Neural cell (in vitro differentiated cells): Measurements from ENCODE around the gene IL11RA. TPM values are rescaled to one million over a fixed set of nuclear protein-coding genes. Genes with fewer than 3 reads are reported as not detected.

ENCODE experiments used
- H2AFZ ChIP-seq: fragments of 200-600, 300-800 bp; sonication (generic), shearing (Covaris generic); 2 replicates; pipeline ENCODE4 v1.6.0; 2014; ENCODE audit warnings: low read depth, mild to moderate bottlenecking, antibody characterized with exemption, low read length, moderate library complexity
- H3F3A ChIP-seq: fragments of 200-600 bp; shearing (Covaris generic); 2 replicates; pipeline ENCODE4 v1.6.1; 2016; ENCODE audit warnings: mild to moderate bottlenecking, moderate library complexity, mixed read lengths, antibody characterized with exemption, low read length; ENCODE audit not compliant: insufficient read depth, poor library complexity, severe bottlenecking
- H3K27ac ChIP-seq: fragments of 200-600, 300-800 bp; sonication (generic), shearing (Covaris generic); 2 replicates; pipeline ENCODE4 v1.5.1; 2014; ENCODE audit warnings: mild to moderate bottlenecking, low read length, moderate library complexity
- H3K27me3 ChIP-seq: fragments of 300-800, 200-600 bp; sonication (generic), shearing (Covaris generic); 2 replicates; pipeline ENCODE4 v1.6.0; 2014; ENCODE audit warnings: mild to moderate bottlenecking, low read depth, low read length, moderate library complexity; ENCODE audit not compliant: insufficient read depth
- H3K36me3 ChIP-seq: fragments of 300-800, 200-600 bp; sonication (generic), shearing (Covaris generic); 2 replicates; pipeline ENCODE4 v1.5.1; 2014; ENCODE audit warnings: mild to moderate bottlenecking, antibody characterized with exemption, low read length, moderate library complexity; ENCODE audit not compliant: insufficient read depth
- H3K4me2 ChIP-seq: fragments of 300-800, 200-600 bp; sonication (generic), shearing (Covaris generic); 2 replicates; pipeline ENCODE4 v1.6.0; 2014; ENCODE audit warnings: mild to moderate bottlenecking, low read length
- H3K4me3 ChIP-seq: fragments of 300-800, 200-600 bp; sonication (generic), shearing (Covaris generic); 2 replicates; pipeline ENCODE4 v1.5.1; 2014; ENCODE audit warnings: mild to moderate bottlenecking, low read length, moderate library complexity
- H3K79me2 ChIP-seq: fragments of 200-600 bp; shearing (Covaris generic); replicated peaks from 2 replicates; pipeline ENCODE4 v1.6.0; 2014; ENCODE audit warnings: mild to moderate bottlenecking, low read length, moderate library complexity; ENCODE audit not compliant: insufficient read depth
- H3K9ac ChIP-seq: fragments of 300-800, 200-600 bp; sonication (generic), shearing (Covaris generic); 2 replicates; pipeline ENCODE4 v1.6.1; 2016; ENCODE audit warnings: mild to moderate bottlenecking, low read length, mixed read lengths
- H3K9me2 ChIP-seq: fragments of 200-600 bp; shearing (Covaris generic); 2 replicates; pipeline ENCODE4 v1.6.1; 2016; ENCODE audit warnings: mild to moderate bottlenecking, low read length, mixed read lengths; ENCODE audit not compliant: insufficient read depth
- H3K9me3 ChIP-seq: fragments of 200-600, 300-800 bp; sonication (generic), shearing (Covaris generic); 2 replicates; pipeline ENCODE4 v1.6.1; 2016; ENCODE audit warnings: mild to moderate bottlenecking, mixed run types, low read length, moderate library complexity, mixed read lengths
- H4K20me1 ChIP-seq: fragments of 200-600 bp; shearing (Covaris generic); 2 replicates; pipeline ENCODE4 v1.6.1; 2016; ENCODE audit warnings: mild to moderate bottlenecking, mixed run types; ENCODE audit not compliant: insufficient read depth
- EP300 ChIP-seq: fragments of 450-650 bp; conservative IDR thresholded peaks from 2 replicates; pipeline ENCODE4 v1.6.1; 2014; ENCODE audit warnings: antibody characterized with exemption, mild to moderate bottlenecking, moderate library complexity; ENCODE audit not compliant: poor library complexity, severe bottlenecking
- EZH2 ChIP-seq: fragments of 200-600, 300-800 bp; shearing (Covaris generic), sonication (generic); IDR thresholded peaks from 2 replicates; pipeline ENCODE4 v1.6.1; 2014; ENCODE audit warnings: antibody characterized with exemption, low read length, borderline replicate concordance, mild to moderate bottlenecking; ENCODE audit not compliant: insufficient read depth, poor library complexity, severe bottlenecking
- MXI1 ChIP-seq: fragments of 450-650 bp; conservative IDR thresholded peaks from 2 replicates; pipeline ENCODE4 v1.6.1; 2014; ENCODE audit warnings: antibody characterized with exemption, mild to moderate bottlenecking; ENCODE audit not compliant: poor library complexity, severe bottlenecking
- POLR2AphosphoS5 ChIP-seq: IDR thresholded peaks from 2 replicates; pipeline ENCODE4 v1.6.1; 2012
- RAD21 ChIP-seq: fragments of 450-650 bp; conservative IDR thresholded peaks from 2 replicates; pipeline ENCODE4 v1.6.1; 2014; ENCODE audit warnings: antibody characterized with exemption, mild to moderate bottlenecking, moderate library complexity
- SMC3 ChIP-seq: fragments of 450-650 bp; conservative IDR thresholded peaks from 2 replicates; pipeline ENCODE4 v1.6.1; 2014; ENCODE audit warnings: antibody characterized with exemption, mild to moderate bottlenecking, moderate library complexity; ENCODE audit not compliant: poor library complexity
- TAF1 ChIP-seq: IDR thresholded peaks from 2 replicates; pipeline ENCODE4 v1.6.1; 2012; ENCODE audit warnings: low read depth
- polyA plus RNA-seq: library from polyadenylated mRNA; depleted of rRNA; stranded (reverse); fragments of >200 nt; gene quantifications from 2 replicates; pipeline ENCODE4 v1.2.3, GENCODE V29; 2014
- TF ChIP-seq, protein P1 (sequence below): fragments of 450-650 bp; IDR thresholded peaks from 2 replicates; pipeline ENCODE4 v1.5.1; 2014; ENCODE audit warnings: antibody characterized with exemption, mild to moderate bottlenecking, moderate library complexity; ENCODE audit not compliant: poor library complexity, severe bottlenecking
- TF ChIP-seq, protein P2 (sequence below): IDR thresholded peaks from 2 replicates; pipeline ENCODE4 v1.6.1; 2012; ENCODE audit warnings: borderline replicate concordance

IL11RA gene
- polyA plus RNA-seq, 1 donor from 2014 or later = 59.1 TPM

DNA sequence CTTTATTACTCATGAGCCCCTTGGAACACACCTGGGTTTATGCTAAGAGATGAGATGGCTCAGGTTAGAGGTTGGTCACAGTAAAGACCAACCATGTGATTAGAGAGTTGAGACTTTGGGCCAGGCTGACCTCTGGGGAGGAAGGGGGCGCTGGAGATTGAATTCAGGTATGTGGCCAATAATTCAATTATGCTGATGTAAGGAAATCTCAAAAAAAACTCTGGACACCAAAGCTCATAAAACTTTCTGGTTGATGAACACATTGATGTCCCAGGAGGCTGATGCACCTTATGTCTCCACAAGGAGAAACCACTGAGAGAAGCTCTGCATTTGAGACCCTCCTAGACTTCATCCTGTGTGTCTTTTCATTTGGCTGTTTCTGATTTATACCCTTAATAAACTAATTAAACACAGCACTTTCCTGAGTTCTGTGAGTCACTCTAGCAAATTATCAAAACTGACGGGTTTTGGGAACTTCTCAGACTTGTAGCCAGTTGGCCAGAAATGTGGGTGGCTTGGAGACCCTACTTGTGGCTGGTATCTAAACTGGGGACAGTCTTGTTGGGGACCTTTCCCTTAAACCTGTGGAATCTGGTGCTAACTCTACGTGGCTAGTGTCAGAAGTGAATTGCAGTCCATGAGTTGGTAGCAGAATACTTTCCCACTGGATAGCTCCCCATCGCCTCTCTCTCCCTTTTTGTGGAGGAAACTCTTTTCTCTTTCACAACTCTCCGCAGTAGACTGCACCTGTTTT is 18.0 kb downstream of the IL11RA start:
- Histone ChIP-seq H3K4me3 (no peak overlapping the region), H4K20me1 (no peaks in the 10 kb centered on the region), H3K4me2 (no peak overlapping the region), H3K36me3 (no peaks in the 10 kb centered on the region), H3K9me2 (no peaks in the 10 kb centered on the region), H3K27ac (no peak overlapping the region), H2AFZ (no peak overlapping the region), H3K9me3 (no peaks in the 10 kb centered on the region), H3K9ac (no peak overlapping the region), H3K79me2 (no peaks in the 10 kb centered on the region), H3K27me3 (no peaks in the 10 kb centered on the region), H3F3A (no peaks in the 10 kb centered on the region)
- TF ChIP-seq, protein P1, sequence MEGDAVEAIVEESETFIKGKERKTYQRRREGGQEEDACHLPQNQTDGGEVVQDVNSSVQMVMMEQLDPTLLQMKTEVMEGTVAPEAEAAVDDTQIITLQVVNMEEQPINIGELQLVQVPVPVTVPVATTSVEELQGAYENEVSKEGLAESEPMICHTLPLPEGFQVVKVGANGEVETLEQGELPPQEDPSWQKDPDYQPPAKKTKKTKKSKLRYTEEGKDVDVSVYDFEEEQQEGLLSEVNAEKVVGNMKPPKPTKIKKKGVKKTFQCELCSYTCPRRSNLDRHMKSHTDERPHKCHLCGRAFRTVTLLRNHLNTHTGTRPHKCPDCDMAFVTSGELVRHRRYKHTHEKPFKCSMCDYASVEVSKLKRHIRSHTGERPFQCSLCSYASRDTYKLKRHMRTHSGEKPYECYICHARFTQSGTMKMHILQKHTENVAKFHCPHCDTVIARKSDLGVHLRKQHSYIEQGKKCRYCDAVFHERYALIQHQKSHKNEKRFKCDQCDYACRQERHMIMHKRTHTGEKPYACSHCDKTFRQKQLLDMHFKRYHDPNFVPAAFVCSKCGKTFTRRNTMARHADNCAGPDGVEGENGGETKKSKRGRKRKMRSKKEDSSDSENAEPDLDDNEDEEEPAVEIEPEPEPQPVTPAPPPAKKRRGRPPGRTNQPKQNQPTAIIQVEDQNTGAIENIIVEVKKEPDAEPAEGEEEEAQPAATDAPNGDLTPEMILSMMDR = no peak
- TF ChIP-seq POLR2AphosphoS5 (no peak), EZH2 (no peak), MXI1 (no peak), TAF1 (no peak), RAD21 (no peak), EP300 (no peak), SMC3 (no peak)
- TF ChIP-seq, protein P2, sequence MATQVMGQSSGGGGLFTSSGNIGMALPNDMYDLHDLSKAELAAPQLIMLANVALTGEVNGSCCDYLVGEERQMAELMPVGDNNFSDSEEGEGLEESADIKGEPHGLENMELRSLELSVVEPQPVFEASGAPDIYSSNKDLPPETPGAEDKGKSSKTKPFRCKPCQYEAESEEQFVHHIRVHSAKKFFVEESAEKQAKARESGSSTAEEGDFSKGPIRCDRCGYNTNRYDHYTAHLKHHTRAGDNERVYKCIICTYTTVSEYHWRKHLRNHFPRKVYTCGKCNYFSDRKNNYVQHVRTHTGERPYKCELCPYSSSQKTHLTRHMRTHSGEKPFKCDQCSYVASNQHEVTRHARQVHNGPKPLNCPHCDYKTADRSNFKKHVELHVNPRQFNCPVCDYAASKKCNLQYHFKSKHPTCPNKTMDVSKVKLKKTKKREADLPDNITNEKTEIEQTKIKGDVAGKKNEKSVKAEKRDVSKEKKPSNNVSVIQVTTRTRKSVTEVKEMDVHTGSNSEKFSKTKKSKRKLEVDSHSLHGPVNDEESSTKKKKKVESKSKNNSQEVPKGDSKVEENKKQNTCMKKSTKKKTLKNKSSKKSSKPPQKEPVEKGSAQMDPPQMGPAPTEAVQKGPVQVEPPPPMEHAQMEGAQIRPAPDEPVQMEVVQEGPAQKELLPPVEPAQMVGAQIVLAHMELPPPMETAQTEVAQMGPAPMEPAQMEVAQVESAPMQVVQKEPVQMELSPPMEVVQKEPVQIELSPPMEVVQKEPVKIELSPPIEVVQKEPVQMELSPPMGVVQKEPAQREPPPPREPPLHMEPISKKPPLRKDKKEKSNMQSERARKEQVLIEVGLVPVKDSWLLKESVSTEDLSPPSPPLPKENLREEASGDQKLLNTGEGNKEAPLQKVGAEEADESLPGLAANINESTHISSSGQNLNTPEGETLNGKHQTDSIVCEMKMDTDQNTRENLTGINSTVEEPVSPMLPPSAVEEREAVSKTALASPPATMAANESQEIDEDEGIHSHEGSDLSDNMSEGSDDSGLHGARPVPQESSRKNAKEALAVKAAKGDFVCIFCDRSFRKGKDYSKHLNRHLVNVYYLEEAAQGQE = no peak

DNA sequence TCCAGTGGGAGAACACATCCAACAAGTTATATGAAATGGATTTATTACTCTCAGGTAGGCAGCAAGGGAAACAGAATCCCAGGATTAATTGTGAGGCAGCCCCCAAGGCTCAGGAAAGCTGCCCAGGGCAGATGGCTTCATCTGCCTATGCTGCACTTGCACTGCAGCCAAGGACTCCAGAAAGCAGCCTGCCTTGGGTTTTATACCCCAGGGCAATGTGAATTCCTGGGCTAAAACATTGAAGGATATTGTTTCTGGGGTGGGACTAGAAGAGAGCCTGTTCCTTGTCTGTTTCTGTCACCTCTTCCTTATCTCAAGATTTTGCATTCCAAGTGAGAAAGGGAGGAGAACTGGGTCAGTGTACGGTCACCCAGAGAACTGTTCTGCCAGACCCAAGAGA is 19.3 kb downstream of the IL11RA start:
- no peaks in the 10 kb centered on the region for H3K79me2 ChIP-seq
- H3K4me2 ChIP-seq = no peak overlapping the region
- TF ChIP-seq POLR2AphosphoS5 (no peak), TAF1 (no peak), EP300 (no peak), MXI1 (no peak), SMC3 (no peak)
- TF ChIP-seq, protein P2 = no peak
- no peaks in the 10 kb centered on the region for H3F3A ChIP-seq
- no peaks in the 10 kb centered on the region for H3K9me3 ChIP-seq
- no peaks in the 10 kb centered on the region for H3K27me3 ChIP-seq
- H3K4me3 ChIP-seq = no peak overlapping the region
- no peaks in the 10 kb centered on the region for H3K9me2 ChIP-seq
- no peaks in the 10 kb centered on the region for H3K36me3 ChIP-seq
- no peaks in the 10 kb centered on the region for H4K20me1 ChIP-seq
- H2AFZ ChIP-seq = no peak overlapping the region
- no peak overlapping the region for H3K27ac ChIP-seq
- H3K9ac ChIP-seq = no peak overlapping the region
